Measurements from ENCODE around the gene TMEM229B. TPM values are rescaled to one million over a fixed set of nuclear protein-coding genes. Genes with fewer than 3 reads are reported as not detected.

TMEM229B gene
- polyA plus RNA-seq, 2 of the 4 experiments (the other 2 are of a cell fraction): 0.19 to 0.31 TPM

- ChIA-PET POLR2A (no interaction called here), CTCF (interaction anchor here (1.0 to 21.5 kb wide), 8 partner anchors 12 to 273 kb away, joined by 3 to 517 read pairs (median 4); no protein-coding TSS in a partner anchor)
- no peak overlapping the region for H3K27ac ChIP-seq
- peaks cover 9% of the 10 kb centered on the region for H3K4me1 ChIP-seq
- no peak for ATAC-seq
- no peak overlapping the region for H3K4me2 ChIP-seq
- H3K9me3 ChIP-seq: no peaks in the 10 kb centered on the region
- no peak for FAIRE-seq
- WGBS (ENCODE audit: missing lambda C conversion rate): 67% methylated on average over 7 of the region's 7 CpGs
- no peak overlapping the region for H3K4me3 ChIP-seq
- TF ChIP-seq TFCP2L1 (CRISPR knock-in tag; IDR thresholded peaks at IDR 0.05): no peak
- no peak for TF ChIP-seq RARB (CRISPR knock-in tag; IDR thresholded peaks at IDR 0.05)
- TF ChIP-seq, protein P1, sequence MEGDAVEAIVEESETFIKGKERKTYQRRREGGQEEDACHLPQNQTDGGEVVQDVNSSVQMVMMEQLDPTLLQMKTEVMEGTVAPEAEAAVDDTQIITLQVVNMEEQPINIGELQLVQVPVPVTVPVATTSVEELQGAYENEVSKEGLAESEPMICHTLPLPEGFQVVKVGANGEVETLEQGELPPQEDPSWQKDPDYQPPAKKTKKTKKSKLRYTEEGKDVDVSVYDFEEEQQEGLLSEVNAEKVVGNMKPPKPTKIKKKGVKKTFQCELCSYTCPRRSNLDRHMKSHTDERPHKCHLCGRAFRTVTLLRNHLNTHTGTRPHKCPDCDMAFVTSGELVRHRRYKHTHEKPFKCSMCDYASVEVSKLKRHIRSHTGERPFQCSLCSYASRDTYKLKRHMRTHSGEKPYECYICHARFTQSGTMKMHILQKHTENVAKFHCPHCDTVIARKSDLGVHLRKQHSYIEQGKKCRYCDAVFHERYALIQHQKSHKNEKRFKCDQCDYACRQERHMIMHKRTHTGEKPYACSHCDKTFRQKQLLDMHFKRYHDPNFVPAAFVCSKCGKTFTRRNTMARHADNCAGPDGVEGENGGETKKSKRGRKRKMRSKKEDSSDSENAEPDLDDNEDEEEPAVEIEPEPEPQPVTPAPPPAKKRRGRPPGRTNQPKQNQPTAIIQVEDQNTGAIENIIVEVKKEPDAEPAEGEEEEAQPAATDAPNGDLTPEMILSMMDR (IDR thresholded peaks at IDR 0.05): no peak
- TF ChIP-seq POLR2A (IDR thresholded peaks at IDR 0.05; ENCODE audit: low read length): no peak
- no peak for TF ChIP-seq HMGXB4 (CRISPR knock-in tag; IDR thresholded peaks at IDR 0.05; ENCODE audit: borderline replicate concordance)
- TF ChIP-seq ZNF302 (CRISPR knock-in tag; IDR thresholded peaks at IDR 0.05): no peak
- TF ChIP-seq, protein P2, sequence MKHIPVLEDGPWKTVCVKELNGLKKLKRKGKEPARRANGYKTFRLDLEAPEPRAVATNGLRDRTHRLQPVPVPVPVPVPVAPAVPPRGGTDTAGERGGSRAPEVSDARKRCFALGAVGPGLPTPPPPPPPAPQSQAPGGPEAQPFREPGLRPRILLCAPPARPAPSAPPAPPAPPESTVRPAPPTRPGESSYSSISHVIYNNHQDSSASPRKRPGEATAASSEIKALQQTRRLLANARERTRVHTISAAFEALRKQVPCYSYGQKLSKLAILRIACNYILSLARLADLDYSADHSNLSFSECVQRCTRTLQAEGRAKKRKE (CRISPR knock-in tag; IDR thresholded peaks at IDR 0.05; ENCODE audit: low read depth): no peak
- no peak for TF ChIP-seq EHF (CRISPR knock-in tag; IDR thresholded peaks at IDR 0.05)
- no peak for TF ChIP-seq MAFK (IDR thresholded peaks at IDR 0.05; ENCODE audit: partially characterized antibody)
- TF ChIP-seq TP53 (CRISPR knock-in tag; IDR thresholded peaks at IDR 0.05): no peak
- TF ChIP-seq, protein P3, sequence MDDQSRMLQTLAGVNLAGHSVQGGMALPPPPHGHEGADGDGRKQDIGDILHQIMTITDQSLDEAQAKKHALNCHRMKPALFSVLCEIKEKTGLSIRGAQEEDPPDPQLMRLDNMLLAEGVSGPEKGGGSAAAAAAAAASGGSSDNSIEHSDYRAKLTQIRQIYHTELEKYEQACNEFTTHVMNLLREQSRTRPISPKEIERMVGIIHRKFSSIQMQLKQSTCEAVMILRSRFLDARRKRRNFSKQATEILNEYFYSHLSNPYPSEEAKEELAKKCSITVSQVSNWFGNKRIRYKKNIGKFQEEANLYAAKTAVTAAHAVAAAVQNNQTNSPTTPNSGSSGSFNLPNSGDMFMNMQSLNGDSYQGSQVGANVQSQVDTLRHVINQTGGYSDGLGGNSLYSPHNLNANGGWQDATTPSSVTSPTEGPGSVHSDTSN (IDR thresholded peaks at IDR 0.05): no peak
- TF ChIP-seq MYC (IDR thresholded peaks at IDR 0.05; ENCODE audit: borderline replicate concordance, low read length): no peak
- TF ChIP-seq ZC3H11A (IDR thresholded peaks at IDR 0.05): no peak
- TF ChIP-seq MAZ (IDR thresholded peaks at IDR 0.05; ENCODE audit: borderline replicate concordance, low read depth, low read length): no peak
- no peak for DNase-seq (ENCODE audit: low read depth in 1 of 2, low spot score in 1 of 2)
Measured at GRCh38 chr14:67432050-67432564, 56.4 kb downstream of the TMEM229B start.

DNA sequence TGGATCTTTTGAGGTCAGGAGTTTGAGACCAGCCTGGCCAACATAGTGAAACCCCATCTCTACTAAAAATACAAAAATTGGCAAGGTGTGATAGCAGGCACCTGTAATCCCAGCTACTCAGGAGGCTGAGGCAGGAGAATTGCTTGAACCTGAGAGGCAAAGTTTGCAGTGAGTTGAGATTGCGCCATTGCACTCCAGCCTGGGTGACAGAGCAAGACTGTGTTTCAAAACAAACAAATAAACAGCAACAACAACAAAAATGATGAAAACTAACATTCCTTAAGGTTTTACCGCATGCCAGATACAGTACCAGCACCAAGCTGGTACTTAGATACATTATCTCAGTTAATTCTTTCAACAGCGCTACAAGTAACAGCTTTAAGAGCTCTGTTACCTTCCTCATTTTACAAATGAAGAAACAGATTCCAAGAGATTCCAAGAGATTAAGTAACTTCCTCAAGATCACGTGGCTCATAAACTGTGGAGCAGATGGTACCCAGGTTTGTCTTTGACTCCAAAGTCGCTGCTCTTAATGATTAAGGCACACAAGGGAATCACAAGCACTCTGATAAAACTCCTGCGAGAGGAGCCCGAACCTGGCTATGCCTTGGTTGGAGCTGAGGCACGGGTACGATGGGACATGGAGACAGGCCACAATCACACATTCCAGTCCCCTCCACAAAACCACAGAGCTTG lies 58.9 kb downstream of the TMEM229B start:
- POLR2A ChIA-PET: no interaction called here
- Histone ChIP-seq H3K4me1 (peaks cover 9% of the 10 kb centered on the region), H3K4me3 (no peak overlapping the region), H3K9me3 (no peaks in the 10 kb centered on the region), H3K4me2 (no peak overlapping the region), H3K27ac (no peak overlapping the region)
- 72% methylated on average over 9 of the region's 9 CpGs for WGBS (ENCODE audit: missing lambda C conversion rate)
- ATAC-seq (no peak), FAIRE-seq (no peak), DNase-seq (ENCODE audit: low read depth in 1 of 2, low spot score in 1 of 2) (no peak)
- no peak for TF ChIP-seq CHD4 (IDR thresholded peaks at IDR 0.05; ENCODE audit: borderline replicate concordance)
- TF ChIP-seq, protein P1 (IDR thresholded peaks at IDR 0.05): no peak
- no peak for TF ChIP-seq RNF2 (IDR thresholded peaks at IDR 0.05; ENCODE audit: borderline replicate concordance, low read depth)
- TF ChIP-seq HMGXB4 (CRISPR knock-in tag; IDR thresholded peaks at IDR 0.05; ENCODE audit: borderline replicate concordance): no peak
- no peak for TF ChIP-seq FOXS1 (CRISPR knock-in tag; IDR thresholded peaks at IDR 0.05)
- CTCF ChIA-PET: interaction anchor here (1.2 to 21.5 kb wide), 8 partner anchors 9 to 275 kb away, joined by 3 to 517 read pairs (median 34); partner anchors contain the start of genes PLEK2 and RDH12

Data from A549 (cell line).